Measurements from ENCODE around the gene KMT2C. TPM values are rescaled to one million over a fixed set of nuclear protein-coding genes. Genes with fewer than 3 reads are reported as not detected.

KMT2C gene
- total RNA-seq, 2 donors from 2014 or later, result 78.4 to 81.1 TPM

GRCh38 chr7:152107945-152108344, 327.9 kb downstream of the KMT2C start:
- DNase-seq (no peak), ATAC-seq (no peak)
- intact Hi-C loops (cut with DNase I, micrococcal nuclease), result no loop called here

- ATAC-seq, result no peak
- intact Hi-C loops (cut with DNase I, micrococcal nuclease), result no loop called here
- DNase-seq, result no peak
Observed at GRCh38 chr7:152106990-152107389, 328.8 kb downstream of the KMT2C start.

DNA sequence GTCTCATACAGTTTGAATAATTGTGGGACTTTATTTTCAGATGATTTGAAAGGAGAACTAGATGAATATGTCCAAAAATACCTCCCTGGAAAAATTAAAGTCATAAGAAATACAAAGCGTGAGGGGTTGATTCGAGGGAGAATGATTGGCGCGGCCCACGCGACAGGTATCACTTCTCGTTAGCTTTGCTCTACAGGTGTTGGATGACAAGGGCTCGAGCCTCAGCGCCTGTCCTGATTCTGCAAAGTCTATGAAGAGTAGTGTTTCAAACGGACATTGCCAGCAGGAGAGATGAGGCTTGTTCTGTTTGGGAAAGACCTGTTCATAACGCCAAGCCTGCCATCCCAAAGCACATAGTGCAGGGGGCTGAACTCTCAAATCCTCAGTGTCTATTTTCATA, 330.6 kb downstream of the KMT2C start:
- no peak for DNase-seq
- intact Hi-C loops (cut with DNase I, micrococcal nuclease), result no loop called here
- ATAC-seq, result no peak

GRCh38 chr7:152103691-152104090, 332.1 kb downstream of the KMT2C start:
- intact Hi-C loops (cut with DNase I, micrococcal nuclease), result no loop called here
- ATAC-seq (no peak), DNase-seq (no peak)

DNA sequence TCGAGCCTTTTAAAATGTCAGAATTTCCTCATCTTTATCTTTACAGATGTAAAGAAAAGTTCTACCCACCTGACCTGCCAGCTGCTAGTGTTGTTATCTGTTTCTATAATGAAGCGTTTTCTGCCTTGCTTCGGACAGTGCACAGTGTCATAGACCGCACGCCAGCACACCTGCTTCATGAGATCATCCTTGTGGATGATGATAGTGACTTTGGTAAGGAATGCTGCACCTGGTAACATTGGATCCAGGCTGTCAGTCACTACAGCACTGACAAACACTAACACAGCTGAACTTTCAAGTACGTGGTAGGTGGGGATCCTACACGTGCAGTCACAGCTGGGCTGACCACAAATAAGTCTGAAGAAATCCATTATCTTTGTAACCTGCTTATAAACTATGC, 332.7 kb downstream of the KMT2C start:
- intact Hi-C loops (cut with DNase I, micrococcal nuclease), result no loop called here
- ATAC-seq (no peak), DNase-seq (no peak)

DNA sequence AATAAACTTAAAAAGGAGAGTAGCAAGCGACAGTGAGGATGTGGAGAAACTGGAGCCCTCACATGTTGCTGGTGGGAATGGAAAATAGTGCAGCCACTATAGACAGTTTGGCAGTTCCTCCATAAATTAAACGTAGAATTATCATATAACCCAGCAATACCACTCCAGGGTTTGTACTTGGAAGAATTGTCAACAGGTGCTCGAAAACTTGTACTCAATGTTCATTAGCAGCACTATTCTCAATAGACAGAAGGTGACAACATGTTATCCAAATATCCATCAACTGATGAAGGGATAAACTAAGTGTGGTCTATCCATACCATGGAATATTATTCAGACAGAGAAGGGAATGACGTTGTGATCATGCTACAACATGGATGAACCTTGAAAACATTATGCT, 338.5 kb downstream of the KMT2C start:
- intact Hi-C loops (cut with DNase I, micrococcal nuclease), result no loop called here
- DNase-seq (no peak), ATAC-seq (no peak)

- ATAC-seq (no peak), DNase-seq (no peak)
- intact Hi-C loops (cut with DNase I, micrococcal nuclease), result no loop called here
Observed at GRCh38 chr7:152095771-152096170, 340.0 kb downstream of the KMT2C start.

DNA sequence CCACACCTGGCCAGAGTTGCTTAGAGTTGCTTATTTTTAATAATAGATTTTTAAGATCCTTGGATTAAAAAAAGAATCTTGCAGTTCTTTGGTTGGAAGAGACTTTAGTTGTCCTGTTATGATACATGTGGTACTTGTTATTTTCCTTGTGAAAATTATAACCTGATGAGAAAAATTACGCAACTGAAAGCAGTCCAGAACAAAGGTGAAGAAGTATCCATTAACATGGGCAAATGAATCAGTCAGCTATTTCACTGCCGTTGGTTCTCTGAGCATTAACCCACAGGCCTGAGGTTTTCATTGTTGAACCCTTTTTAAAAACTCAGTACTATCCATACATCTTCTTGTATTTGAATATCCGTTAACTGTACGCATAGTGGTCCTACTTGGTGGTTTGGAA, 342.1 kb downstream of the KMT2C start:
- ATAC-seq (no peak), DNase-seq (no peak)
- intact Hi-C loops (cut with DNase I, micrococcal nuclease), result no loop called here

- intact Hi-C loops (cut with DNase I, micrococcal nuclease), result no loop called here
- DNase-seq (no peak), ATAC-seq (no peak)
Observed at GRCh38 chr7:152090747-152091146, 345.1 kb downstream of the KMT2C start.

GRCh38 chr7:152089183-152089582, 346.6 kb downstream of the KMT2C start:
- ATAC-seq (no peak), DNase-seq (no peak)
- intact Hi-C loops (cut with DNase I, micrococcal nuclease), result no loop called here

GRCh38 chr7:152086513-152086912, 349.3 kb downstream of the KMT2C start:
- DNase-seq, result no peak
- intact Hi-C loops (cut with DNase I, micrococcal nuclease), result no loop called here
- ATAC-seq, result no peak

- ATAC-seq, result no peak
- intact Hi-C loops (cut with DNase I, micrococcal nuclease), result no loop called here
- DNase-seq, result no peak
Observed at GRCh38 chr7:152085131-152085530, 350.7 kb downstream of the KMT2C start.

Other genes with a start within 250 kb of the KMT2C start
- gene XRCC2, start 240.1 kb upstream of the KMT2C start, total RNA-seq, result 1 to 10 TPM in 1 of 2 donors, under 1 TPM in 1; 0.47 to 1.3 TPM